Smooth muscle cell (in vitro differentiated cells): ENCODE measurements around the gene ADCY7. TPM values are rescaled to one million over a fixed set of nuclear protein-coding genes. Genes with fewer than 3 reads are reported as not detected.

Source experiments
- DNase-seq: peaks from one replicate; lab custom pipeline; 2025; ENCODE audit not compliant: unreplicated experiment; lab: John Stamatoyannopoulos, UW
- H2AFZ ChIP-seq: fragments of 200-600 bp; sonication (generic); 2 replicates; pipeline ENCODE4 v1.6.0; 2016; ENCODE audit warnings: antibody characterized with exemption, low read depth, mild to moderate bottlenecking
- H3F3A ChIP-seq: fragments of 200-600 bp; sonication (generic); 2 replicates; pipeline ENCODE4 v1.6.0; 2017; ENCODE audit warnings: antibody characterized with exemption, low read depth
- H3K27ac ChIP-seq: fragments of 200-600 bp; sonication (generic); 2 replicates; pipeline ENCODE4 v1.5.1; 2016; ENCODE audit warnings: low read depth, mild to moderate bottlenecking
- H3K27me3 ChIP-seq: fragments of 200-600 bp; sonication (generic); 2 replicates; pipeline ENCODE4 v1.6.1; 2016; ENCODE audit warnings: low read depth, mild to moderate bottlenecking
- H3K36me3 ChIP-seq: fragments of 200-600 bp; sonication (generic); 2 replicates; pipeline ENCODE4 v1.5.1; 2016; ENCODE audit warnings: low read depth
- H3K4me1 ChIP-seq: fragments of 200-600 bp; sonication (generic); 2 replicates; pipeline ENCODE4 v1.5.1; 2016; ENCODE audit warnings: low read depth
- H3K4me2 ChIP-seq: fragments of 200-600 bp; sonication (generic); 2 replicates; pipeline ENCODE4 v1.6.0; 2016; ENCODE audit warnings: mild to moderate bottlenecking
- H3K4me3 ChIP-seq: fragments of 200-600 bp; sonication (generic); 2 replicates; pipeline ENCODE4 v1.5.1; 2016; ENCODE audit warnings: mild to moderate bottlenecking
- H3K79me2 ChIP-seq: fragments of 200-600 bp; sonication (generic); 2 replicates; pipeline ENCODE4 v1.6.0; 2016; ENCODE audit warnings: low read depth, mild to moderate bottlenecking
- H3K9ac ChIP-seq: fragments of 200-600 bp; sonication (generic); 2 replicates; pipeline ENCODE4 v1.6.0; 2016; ENCODE audit warnings: low read depth
- H3K9me3 ChIP-seq: fragments of 200-600 bp; sonication (generic); replicated peaks from 2 replicates; pipeline ENCODE4 v1.5.1; 2016; ENCODE audit warnings: low read depth
- H4K20me1 ChIP-seq: fragments of 200-600 bp; sonication (generic); 2 replicates; pipeline ENCODE4 v1.6.0; 2016; ENCODE audit warnings: low read depth
- WGBS: methylation state at CpG from one replicate; pipeline ENCODE4 v1.1.7; 2016; ENCODE audit warnings: low lambda C conversion rate; 5-methylcytosine and 5-hydroxymethylcytosine counted together
- polyA plus RNA-seq: library from polyadenylated mRNA; unstranded; fragments of >200 nt; fragmentation: Nextera tagmentation; extraction: Ambion mirVana; gene quantifications from 2 replicates; pipeline ENCODE4 v1.2.1, GENCODE V29; 2016
- total RNA-seq: library from RNA; depleted of rRNA; stranded (reverse); fragments of >200 nt; gene quantifications from 2 replicates; pipeline ENCODE4 v1.2.3, GENCODE V29; 2014
- TF ChIP-seq, protein P1 (sequence below): fragments of 200-600 bp; sonication (generic); IDR thresholded peaks from 2 replicates; pipeline ENCODE4 v1.5.1; 2017; ENCODE audit warnings: borderline replicate concordance, mild to moderate bottlenecking, antibody characterized with exemption; ENCODE audit not compliant: insufficient read depth, poor library complexity, severe bottlenecking

The ADCY7 gene
- total and polyA plus RNA-seq, 2 experiments from 2014 or later = 28.1 to 31.6 TPM

DNA sequence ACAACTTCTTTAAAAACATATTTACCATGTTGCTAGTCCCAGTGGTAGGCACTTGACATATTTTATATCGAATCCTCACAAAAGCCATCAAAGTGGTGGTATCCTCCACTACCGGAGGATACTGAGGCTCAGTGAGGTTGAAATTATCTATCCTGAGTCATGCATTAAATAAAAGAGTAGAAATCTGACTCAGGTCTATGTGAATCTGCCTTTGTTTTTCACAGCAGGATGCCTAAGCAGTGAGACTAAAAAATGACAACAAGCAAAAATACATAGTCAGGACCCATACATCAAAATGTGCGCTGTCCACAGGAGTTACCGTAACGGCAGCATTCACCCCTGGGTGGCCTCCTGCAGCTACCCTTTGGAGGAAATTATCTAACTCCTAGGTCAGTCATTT is 84.8 kb downstream of the ADCY7 start:
- Histone ChIP-seq H3K27ac (no peak overlapping the region), H3K4me2 (no peak overlapping the region), H3K9ac (no peak overlapping the region), H3K27me3 (no peaks in the 10 kb centered on the region), H3F3A (peaks cover 3% of the 10 kb centered on the region), H3K4me3 (no peak overlapping the region), H3K36me3 (peaks cover 16% of the 10 kb centered on the region), H4K20me1 (peaks cover 20% of the 10 kb centered on the region), H3K4me1 (no peaks in the 10 kb centered on the region), H3K9me3 (no peaks in the 10 kb centered on the region), H2AFZ (no peak overlapping the region), H3K79me2 (peaks cover 10% of the 10 kb centered on the region)
- 97% methylated on average over 5 of the region's 5 CpGs for WGBS
- DNase-seq = no peak
- TF ChIP-seq, protein P1, sequence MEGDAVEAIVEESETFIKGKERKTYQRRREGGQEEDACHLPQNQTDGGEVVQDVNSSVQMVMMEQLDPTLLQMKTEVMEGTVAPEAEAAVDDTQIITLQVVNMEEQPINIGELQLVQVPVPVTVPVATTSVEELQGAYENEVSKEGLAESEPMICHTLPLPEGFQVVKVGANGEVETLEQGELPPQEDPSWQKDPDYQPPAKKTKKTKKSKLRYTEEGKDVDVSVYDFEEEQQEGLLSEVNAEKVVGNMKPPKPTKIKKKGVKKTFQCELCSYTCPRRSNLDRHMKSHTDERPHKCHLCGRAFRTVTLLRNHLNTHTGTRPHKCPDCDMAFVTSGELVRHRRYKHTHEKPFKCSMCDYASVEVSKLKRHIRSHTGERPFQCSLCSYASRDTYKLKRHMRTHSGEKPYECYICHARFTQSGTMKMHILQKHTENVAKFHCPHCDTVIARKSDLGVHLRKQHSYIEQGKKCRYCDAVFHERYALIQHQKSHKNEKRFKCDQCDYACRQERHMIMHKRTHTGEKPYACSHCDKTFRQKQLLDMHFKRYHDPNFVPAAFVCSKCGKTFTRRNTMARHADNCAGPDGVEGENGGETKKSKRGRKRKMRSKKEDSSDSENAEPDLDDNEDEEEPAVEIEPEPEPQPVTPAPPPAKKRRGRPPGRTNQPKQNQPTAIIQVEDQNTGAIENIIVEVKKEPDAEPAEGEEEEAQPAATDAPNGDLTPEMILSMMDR = no peak

DNA sequence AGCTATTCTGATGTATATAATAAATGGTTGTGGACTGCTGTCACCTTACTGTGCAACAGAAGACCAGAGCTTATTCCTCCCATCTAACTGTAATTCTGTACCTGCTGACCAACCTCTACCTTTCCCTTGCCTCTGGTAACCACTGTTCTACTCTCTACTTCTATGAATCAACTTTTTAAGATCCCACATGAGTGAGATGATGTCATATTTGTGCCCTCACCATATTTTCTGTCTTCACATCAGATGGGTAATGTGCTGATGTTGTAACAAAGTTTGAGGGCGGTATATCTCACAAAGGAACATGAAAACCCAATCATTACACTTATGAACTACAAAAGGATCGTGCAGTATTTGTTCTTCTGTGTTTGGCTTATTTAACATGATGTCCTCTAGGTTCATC is 85.6 kb downstream of the ADCY7 start:
- DNase-seq = no peak
- 97% methylated on average over 2 of the region's 2 CpGs for WGBS
- Histone ChIP-seq H3K79me2 (peaks cover 12% of the 10 kb centered on the region), H4K20me1 (peaks cover 25% of the 10 kb centered on the region), H3K9me3 (no peaks in the 10 kb centered on the region), H3K4me2 (no peak overlapping the region), H3K36me3 (peaks cover 16% of the 10 kb centered on the region), H3K4me1 (no peaks in the 10 kb centered on the region), H3K27me3 (no peaks in the 10 kb centered on the region), H3K4me3 (no peak overlapping the region), H2AFZ (no peak overlapping the region), H3K27ac (no peak overlapping the region), H3K9ac (no peak overlapping the region), H3F3A (peaks cover 3% of the 10 kb centered on the region)
- TF ChIP-seq, protein P1 = no peak

DNA sequence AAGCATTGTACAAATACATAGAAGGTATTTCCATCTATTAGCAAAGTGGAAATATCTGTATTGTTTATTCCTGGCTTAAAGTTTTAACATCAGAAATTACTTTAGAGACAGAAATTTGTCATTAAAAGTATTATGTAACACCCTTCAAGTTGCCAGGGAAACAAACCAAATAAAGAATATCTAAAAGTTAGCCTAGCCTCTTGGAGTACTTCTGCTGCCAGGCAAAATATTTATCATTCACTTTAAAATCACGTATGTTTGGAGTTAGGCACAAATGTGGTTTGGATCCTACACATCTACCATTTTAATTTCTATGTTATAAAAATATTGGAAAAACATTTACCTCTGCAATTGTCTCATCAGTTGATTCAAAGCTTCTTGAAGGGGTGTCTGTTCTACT is 87.7 kb downstream of the ADCY7 start:
- no peaks in the 10 kb centered on the region for H3K4me1 ChIP-seq
- peaks cover 24% of the 10 kb centered on the region for H3K79me2 ChIP-seq
- no peak for DNase-seq
- WGBS = 97% methylated on average over 1 of the region's 1 CpG
- H2AFZ ChIP-seq = no peak overlapping the region
- peaks cover 36% of the 10 kb centered on the region for H4K20me1 ChIP-seq
- no peaks in the 10 kb centered on the region for H3K9me3 ChIP-seq
- no peak overlapping the region for H3K27ac ChIP-seq
- no peak overlapping the region for H3K9ac ChIP-seq
- TF ChIP-seq, protein P1 = no peak
- H3K36me3 ChIP-seq = peaks cover 16% of the 10 kb centered on the region
- H3K27me3 ChIP-seq = no peaks in the 10 kb centered on the region
- no peak overlapping the region for H3K4me2 ChIP-seq
- H3K4me3 ChIP-seq = no peak overlapping the region
- H3F3A ChIP-seq = peaks cover 3% of the 10 kb centered on the region
